PC-3 (cell line): ENCODE data around the gene CDK18. TPM values are rescaled to one million over a fixed set of nuclear protein-coding genes. Genes with fewer than 3 reads are reported as not detected.

Source experiments
- ATAC-seq: fragments of 200-7000 bp; cut with Tn5 transposase; 2 replicates; pipeline ENCODE4 v1.9.1; 2020; ENCODE audit warnings: mild to moderate bottlenecking, moderate library complexity
- BruUV-seq: library from RNA; stranded (reverse); fragments of 400-500 nt; replicated peaks from 2 replicates; lab custom pipeline; 2021; lab: Mats Ljungman, UMichigan
- CTCF ChIA-PET: fragments of 300-600 bp; sonication (Branson Sonifier 250); formaldehyde crosslinking; loops from one replicate; lab custom pipeline; 2022; ENCODE audit warnings: antibody characterized with exemption; lab: Charles Lee
- POLR2A ChIA-PET: fragments of 300-600 bp; sonication (Branson Sonifier 250); formaldehyde crosslinking; loops from one replicate; lab custom pipeline; 2022; ENCODE audit warnings: antibody characterized with exemption; ENCODE audit not compliant: unreplicated experiment; lab: Charles Lee
- DNase-seq: peaks from one replicate; pipeline ENCODE4 v3.0.0-alpha.2; 2015
- H2AFZ ChIP-seq: fragments of 300-600 bp; sonication (generic); 2 replicates; pipeline ENCODE4 v1.6.0; 2016; ENCODE audit warnings: antibody characterized with exemption, low read length
- H3F3A ChIP-seq: fragments of 300-600 bp; sonication (generic); one replicate; pipeline ENCODE4 v1.6.0; 2017; ENCODE audit warnings: antibody characterized with exemption, low read length, control low read depth, mild to moderate bottlenecking; ENCODE audit not compliant: unreplicated experiment
- H3K27ac ChIP-seq: fragments of 300-600 bp; sonication (generic); 2 replicates; pipeline ENCODE4 v1.5.1; 2016; ENCODE audit warnings: mild to moderate bottlenecking, low read length
- H3K27me3 ChIP-seq: fragments of 300-600 bp; sonication (generic); 2 replicates; pipeline ENCODE4 v1.6.1; 2016; ENCODE audit warnings: low read length, mixed read lengths
- H3K36me3 ChIP-seq: fragments of 300-600 bp; sonication (generic); 2 replicates; pipeline ENCODE4 v1.6.1; 2016; ENCODE audit warnings: low read depth, mixed run types, low read length, mixed read lengths
- H3K4me1 ChIP-seq: fragments of 300-600 bp; sonication (generic); 2 replicates; pipeline ENCODE4 v1.5.1; 2016; ENCODE audit warnings: low read length; ENCODE audit not compliant: insufficient read depth
- H3K4me2 ChIP-seq: fragments of 300-600 bp; sonication (generic); 2 replicates; pipeline ENCODE4 v1.6.0; 2016; ENCODE audit warnings: low read length
- H3K4me3 ChIP-seq: fragments of 300-600 bp; sonication (generic); 2 replicates; pipeline ENCODE4 v1.5.1; 2016; ENCODE audit warnings: mild to moderate bottlenecking, low read length, mixed read lengths
- H3K79me2 ChIP-seq: fragments of 300-600 bp; sonication (generic); 2 replicates; pipeline ENCODE4 v1.6.1; 2017; ENCODE audit warnings: low read length, mixed read lengths
- H3K9ac ChIP-seq: fragments of 300-600 bp; sonication (generic); 2 replicates; pipeline ENCODE4 v1.6.0; 2016; ENCODE audit warnings: mild to moderate bottlenecking, low read length
- H3K9me2 ChIP-seq: fragments of 300-600 bp; sonication (generic); replicated peaks from 2 replicates; pipeline ENCODE4 v1.6.1; 2016; ENCODE audit warnings: mixed run types, low read length, mixed read lengths
- H3K9me3 ChIP-seq: fragments of 300-600 bp; sonication (generic); 2 replicates; pipeline ENCODE4 v1.6.1; 2016; ENCODE audit warnings: low read length, mixed read lengths
- H4K20me1 ChIP-seq: fragments of 300-600 bp; sonication (generic); 2 replicates; pipeline ENCODE4 v1.6.1; 2016; ENCODE audit warnings: low read length, mixed read lengths
- EZH2 ChIP-seq: fragments of 300-600 bp; sonication (generic); IDR thresholded peaks from one replicate; pipeline ENCODE4 v1.6.1; 2017; ENCODE audit warnings: antibody characterized with exemption, mild to moderate bottlenecking, low read length; ENCODE audit not compliant: unreplicated experiment
- EZH2phosphoT487 ChIP-seq: fragments of 300-600 bp; sonication (generic); IDR thresholded peaks from 2 replicates; pipeline ENCODE4 v1.6.1; 2018; ENCODE audit warnings: mild to moderate bottlenecking, antibody characterized with exemption, low read length, borderline replicate concordance
- intact Hi-C: fragments of 100-400 bp; cut with micrococcal nuclease; formaldehyde crosslinking; loops from 2 replicates; pipeline ENCODE4 v1.9.0; 2023
- total RNA-seq: library from RNA; depleted of rRNA; stranded (reverse); fragments of >200 nt; gene quantifications from 2 replicates; pipeline ENCODE4 v1.2.3, GENCODE V29; 2014
- TF ChIP-seq, protein P1 (sequence below): fragments of 300-600 bp; sonication (generic); conservative IDR thresholded peaks from 2 replicates; pipeline ENCODE4 v1.5.1; 2017; ENCODE audit warnings: antibody characterized with exemption, low read depth, mild to moderate bottlenecking, low read length

Gene CDK18
- total RNA-seq, 1 experiment from 2014 or later: 13.2 TPM

DNA sequence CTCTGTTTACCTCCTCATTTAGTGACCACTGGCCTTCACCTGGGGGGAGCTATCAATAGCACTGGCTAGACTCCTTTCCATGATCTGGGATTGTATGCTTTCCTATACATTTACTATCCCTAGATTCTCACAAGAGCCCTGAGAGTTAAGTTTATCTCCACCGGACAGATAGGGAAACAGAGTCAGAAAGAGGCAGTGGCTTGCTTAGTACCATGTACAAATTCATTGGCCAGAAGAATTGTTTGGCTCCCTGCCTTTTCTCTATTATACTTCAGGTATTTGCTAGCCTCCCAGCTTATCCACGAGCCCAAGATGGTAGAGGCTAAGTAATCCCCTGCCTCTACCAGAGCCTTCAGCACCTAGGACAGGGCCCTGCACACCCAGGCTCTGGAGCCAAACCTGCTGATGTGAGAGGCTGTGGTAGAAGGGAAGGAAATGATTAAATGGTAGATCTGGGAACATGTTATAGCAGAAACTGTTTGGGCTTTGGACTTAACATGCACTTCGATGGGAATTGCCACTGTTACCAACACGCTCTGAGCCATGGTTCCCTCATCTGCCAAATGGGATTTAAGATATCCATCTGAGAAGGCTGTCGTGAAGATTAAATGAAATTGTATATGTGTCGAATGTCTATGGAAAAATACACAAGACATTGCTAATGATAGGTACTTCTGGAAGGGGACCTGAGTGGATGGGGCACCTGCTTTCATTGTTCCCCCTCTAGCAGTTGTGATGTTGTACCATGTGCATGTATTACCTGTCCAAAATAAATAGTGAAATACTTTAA, 45.5 kb upstream of the CDK18 start:
- ChIA-PET POLR2A (no interaction called here), CTCF (interaction anchor here (0.6 to 1.6 kb wide), 2 partner anchors 27 to 201 kb away, joined by 4 to 9 read pairs; no protein-coding TSS in a partner anchor)
- DNase-seq (peak; percentile 75), ATAC-seq (peak; percentile 85)
- no peaks in the 10 kb centered on the region for H3K79me2 ChIP-seq
- H3K9me2 ChIP-seq: no peaks in the 10 kb centered on the region
- H3K27ac ChIP-seq: no peak overlapping the region
- no peaks in the 10 kb centered on the region for H4K20me1 ChIP-seq
- intact Hi-C loops: no loop called here
- no TSS peak for BruUV-seq
- TF ChIP-seq, protein P1, sequence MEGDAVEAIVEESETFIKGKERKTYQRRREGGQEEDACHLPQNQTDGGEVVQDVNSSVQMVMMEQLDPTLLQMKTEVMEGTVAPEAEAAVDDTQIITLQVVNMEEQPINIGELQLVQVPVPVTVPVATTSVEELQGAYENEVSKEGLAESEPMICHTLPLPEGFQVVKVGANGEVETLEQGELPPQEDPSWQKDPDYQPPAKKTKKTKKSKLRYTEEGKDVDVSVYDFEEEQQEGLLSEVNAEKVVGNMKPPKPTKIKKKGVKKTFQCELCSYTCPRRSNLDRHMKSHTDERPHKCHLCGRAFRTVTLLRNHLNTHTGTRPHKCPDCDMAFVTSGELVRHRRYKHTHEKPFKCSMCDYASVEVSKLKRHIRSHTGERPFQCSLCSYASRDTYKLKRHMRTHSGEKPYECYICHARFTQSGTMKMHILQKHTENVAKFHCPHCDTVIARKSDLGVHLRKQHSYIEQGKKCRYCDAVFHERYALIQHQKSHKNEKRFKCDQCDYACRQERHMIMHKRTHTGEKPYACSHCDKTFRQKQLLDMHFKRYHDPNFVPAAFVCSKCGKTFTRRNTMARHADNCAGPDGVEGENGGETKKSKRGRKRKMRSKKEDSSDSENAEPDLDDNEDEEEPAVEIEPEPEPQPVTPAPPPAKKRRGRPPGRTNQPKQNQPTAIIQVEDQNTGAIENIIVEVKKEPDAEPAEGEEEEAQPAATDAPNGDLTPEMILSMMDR: no peak
- TF ChIP-seq EZH2phosphoT487 (no peak), EZH2 (no peak)
- H3K4me2 ChIP-seq: no peak overlapping the region
- H3K9me3 ChIP-seq: no peaks in the 10 kb centered on the region; the same call in 1 of the 2 replicates
- H2AFZ ChIP-seq: no peak overlapping the region
- no peaks in the 10 kb centered on the region for H3F3A ChIP-seq
- H3K9ac ChIP-seq: no peak overlapping the region
- H3K27me3 ChIP-seq: peaks cover 87% of the 10 kb centered on the region
- H3K36me3 ChIP-seq: no peaks in the 10 kb centered on the region
- no peak overlapping the region for H3K4me3 ChIP-seq
- H3K4me1 ChIP-seq: no peaks in the 10 kb centered on the region; the same call in 1 of the 2 replicates

DNA sequence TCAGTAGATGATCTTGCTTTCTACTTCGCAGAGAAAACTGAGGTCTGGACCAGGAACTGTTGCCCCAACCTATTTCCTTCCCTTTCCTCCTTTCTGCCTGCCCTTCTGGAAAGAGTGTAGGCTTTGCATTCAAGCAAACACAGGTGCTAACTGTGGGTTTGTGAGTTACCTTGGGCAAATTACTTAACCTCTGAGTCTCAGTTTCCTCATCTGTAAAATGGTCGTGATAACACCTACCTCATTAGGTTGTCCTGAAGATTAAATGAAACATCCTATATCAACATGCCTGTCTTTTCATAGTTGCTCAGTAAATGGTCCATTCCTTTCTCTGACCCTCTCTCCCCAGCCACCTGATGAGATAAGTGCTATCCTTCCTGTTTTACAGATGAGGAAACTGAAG, 39.1 kb upstream of the CDK18 start:
- POLR2A ChIA-PET: no interaction called here
- ATAC-seq: no peak
- Histone ChIP-seq H3F3A (no peaks in the 10 kb centered on the region), H2AFZ (no peak overlapping the region), H3K9me2 (no peaks in the 10 kb centered on the region), H3K27ac (no peak overlapping the region), H3K79me2 (no peaks in the 10 kb centered on the region), H3K9me3 (no peaks in the 10 kb centered on the region), H4K20me1 (no peaks in the 10 kb centered on the region), H3K9ac (no peak overlapping the region), H3K4me2 (no peak overlapping the region), H3K27me3 (peaks cover 73% of the 10 kb centered on the region), H3K4me3 (no peak overlapping the region), H3K4me1 (no peaks in the 10 kb centered on the region), H3K36me3 (no peaks in the 10 kb centered on the region)
- DNase-seq: no peak
- TF ChIP-seq EZH2 (no peak), EZH2phosphoT487 (no peak)
- TF ChIP-seq, protein P1: no peak
- intact Hi-C loops: no loop called here
- CTCF ChIA-PET: no interaction called here
- no TSS peak for BruUV-seq
